Measurements from ENCODE around the gene CCR8.

CCR8 gene

GRCh38 chr3:39281533-39281932 is 48.0 kb upstream of the CCR8 start:
- TF ChIP-seq EZH2phosphoT487 (IDR thresholded peaks at IDR 0.05; ENCODE audit: low read length) (no peak), CTCF (IDR thresholded peaks at IDR 0.05; ENCODE audit: low read length) (no peak), EZH2 (optimal IDR thresholded peaks at IDR 0.05; ENCODE audit: low read depth, low read length) (no peak)
- no peaks in the 10 kb centered on the region for H3K27me3 ChIP-seq (replicated peaks; ENCODE audit: insufficient read depth, low read length)

GRCh38 chr3:39282057-39282456 is 47.5 kb upstream of the CCR8 start:
- H3F3A ChIP-seq (ENCODE audit: insufficient read depth, low read length), result peaks cover 6% of the 10 kb centered on the region
- DNase-seq, result no peak
- H3K79me2 ChIP-seq (ENCODE audit: low read length), result no peaks in the 10 kb centered on the region
- no peak overlapping the region for H3K9ac ChIP-seq (ENCODE audit: low read length)
- peaks cover 50% of the 10 kb centered on the region for H3K4me1 ChIP-seq (ENCODE audit: low read length)
- H3K9me2 ChIP-seq (replicated peaks; ENCODE audit: insufficient read depth, low read length), result no peaks in the 10 kb centered on the region
- TF ChIP-seq EZH2 (optimal IDR thresholded peaks at IDR 0.05; ENCODE audit: low read depth, low read length) (no peak), CTCF (IDR thresholded peaks at IDR 0.05; ENCODE audit: low read length) (no peak), EZH2phosphoT487 (IDR thresholded peaks at IDR 0.05; ENCODE audit: low read length) (no peak)
- no peaks in the 10 kb centered on the region for H4K20me1 ChIP-seq (ENCODE audit: insufficient read depth, low read length)
- no peaks in the 10 kb centered on the region for H3K9me3 ChIP-seq (replicated peaks; ENCODE audit: insufficient read depth, low read length)
- no peak overlapping the region for H2AFZ ChIP-seq (ENCODE audit: low read length)
- no peak overlapping the region for H3K4me3 ChIP-seq (ENCODE audit: low read length)
- H3K27me3 ChIP-seq (replicated peaks; ENCODE audit: insufficient read depth, low read length), result no peaks in the 10 kb centered on the region
- H3K36me3 ChIP-seq (replicated peaks; ENCODE audit: insufficient read depth, low read length), result no peaks in the 10 kb centered on the region
- no peak overlapping the region for H3K27ac ChIP-seq (ENCODE audit: low read length)
- H3K4me2 ChIP-seq (ENCODE audit: low read depth, low read length), result no peak overlapping the region

More at GRCh38 chr3:39281533-39281932, 48.0 kb upstream of the CCR8 start:
- no peaks in the 10 kb centered on the region for H3K9me2 ChIP-seq (replicated peaks; ENCODE audit: insufficient read depth, low read length)
- no peaks in the 10 kb centered on the region for H4K20me1 ChIP-seq (ENCODE audit: insufficient read depth, low read length)
- no peaks in the 10 kb centered on the region for H3K9me3 ChIP-seq (replicated peaks; ENCODE audit: insufficient read depth, low read length)
- H3F3A ChIP-seq (ENCODE audit: insufficient read depth, low read length), result peaks cover under 1% of the 10 kb centered on the region; the same call in 1 of the 2 replicates
- no peak overlapping the region for H2AFZ ChIP-seq (ENCODE audit: low read length)
- H3K79me2 ChIP-seq (ENCODE audit: low read length), result no peaks in the 10 kb centered on the region
- H3K4me3 ChIP-seq (ENCODE audit: low read length), result no peak overlapping the region
- DNase-seq, result no peak
- H3K36me3 ChIP-seq (replicated peaks; ENCODE audit: insufficient read depth, low read length), result no peaks in the 10 kb centered on the region
- no peak overlapping the region for H3K9ac ChIP-seq (ENCODE audit: low read length)
- no peak overlapping the region for H3K27ac ChIP-seq (ENCODE audit: low read length)
- H3K4me2 ChIP-seq (ENCODE audit: low read depth, low read length), result no peak overlapping the region
- H3K4me1 ChIP-seq (ENCODE audit: low read length), result peaks cover 47% of the 10 kb centered on the region

GRCh38 chr3:39284457-39284881 is 45.0 kb upstream of the CCR8 start:
- Histone ChIP-seq H3K9me3 (replicated peaks; ENCODE audit: insufficient read depth, low read length) (no peaks in the 10 kb centered on the region), H3K27ac (ENCODE audit: low read length) (no peak overlapping the region), H3K9me2 (replicated peaks; ENCODE audit: insufficient read depth, low read length) (no peaks in the 10 kb centered on the region), H3K27me3 (replicated peaks; ENCODE audit: insufficient read depth, low read length) (no peaks in the 10 kb centered on the region), H3K4me2 (ENCODE audit: low read depth, low read length) (no peak overlapping the region), H3K36me3 (replicated peaks; ENCODE audit: insufficient read depth, low read length) (no peaks in the 10 kb centered on the region), H3K79me2 (ENCODE audit: low read length) (no peaks in the 10 kb centered on the region), H3K4me1 (ENCODE audit: low read length) (peaks cover 58% of the 10 kb centered on the region), H4K20me1 (ENCODE audit: insufficient read depth, low read length) (no peaks in the 10 kb centered on the region), H3K4me3 (ENCODE audit: low read length) (no peak overlapping the region), H3F3A (ENCODE audit: insufficient read depth, low read length) (peaks cover 13% of the 10 kb centered on the region), H2AFZ (ENCODE audit: low read length) (no peak overlapping the region), H3K9ac (ENCODE audit: low read length) (no peak overlapping the region)
- no peak for TF ChIP-seq CTCF (IDR thresholded peaks at IDR 0.05; ENCODE audit: low read length)
- DNase-seq, result no peak

Measured in MM.1S (cell line).